EH (cell line): ENCODE measurements around the gene ZFP92.
A peak's percentile ranks its signal among the peaks of the same experiment; 100 is the strongest.
"Not testable (repeated sequence)": the region's sequence is repeated elsewhere in the genome, so short reads cannot be mapped to it uniquely, and the experiment has no call there.

Experiments
- DNase-seq: peaks from one replicate; pipeline ENCODE4 v3.0.0-alpha.2; 2015; ENCODE audit warnings: low read depth

Gene ZFP92

GRCh38 chrX:153386097-153386496, 25.2 kb upstream of the ZFP92 start:
- no peak for DNase-seq

DNA sequence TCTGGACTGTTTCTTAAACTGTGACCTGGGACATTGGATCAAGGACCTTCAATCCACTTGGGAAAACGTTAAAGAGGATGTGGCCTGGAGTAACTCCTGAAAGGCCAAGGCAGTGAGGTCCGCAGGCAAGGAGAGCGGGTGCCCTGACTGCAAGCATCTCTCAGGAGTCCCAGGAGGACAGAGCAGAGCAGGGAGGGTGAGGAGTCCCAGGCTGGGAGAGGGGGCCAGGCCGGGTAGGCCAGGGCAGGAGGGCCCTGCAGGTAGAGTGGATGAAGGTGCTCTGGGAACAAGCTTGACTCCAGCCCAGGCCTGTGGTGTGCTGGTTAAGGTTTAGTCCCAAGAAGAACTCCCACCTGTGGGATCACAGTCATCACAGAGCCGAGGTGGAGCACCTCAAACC, 23.9 kb upstream of the ZFP92 start:
- no peak for DNase-seq

DNA sequence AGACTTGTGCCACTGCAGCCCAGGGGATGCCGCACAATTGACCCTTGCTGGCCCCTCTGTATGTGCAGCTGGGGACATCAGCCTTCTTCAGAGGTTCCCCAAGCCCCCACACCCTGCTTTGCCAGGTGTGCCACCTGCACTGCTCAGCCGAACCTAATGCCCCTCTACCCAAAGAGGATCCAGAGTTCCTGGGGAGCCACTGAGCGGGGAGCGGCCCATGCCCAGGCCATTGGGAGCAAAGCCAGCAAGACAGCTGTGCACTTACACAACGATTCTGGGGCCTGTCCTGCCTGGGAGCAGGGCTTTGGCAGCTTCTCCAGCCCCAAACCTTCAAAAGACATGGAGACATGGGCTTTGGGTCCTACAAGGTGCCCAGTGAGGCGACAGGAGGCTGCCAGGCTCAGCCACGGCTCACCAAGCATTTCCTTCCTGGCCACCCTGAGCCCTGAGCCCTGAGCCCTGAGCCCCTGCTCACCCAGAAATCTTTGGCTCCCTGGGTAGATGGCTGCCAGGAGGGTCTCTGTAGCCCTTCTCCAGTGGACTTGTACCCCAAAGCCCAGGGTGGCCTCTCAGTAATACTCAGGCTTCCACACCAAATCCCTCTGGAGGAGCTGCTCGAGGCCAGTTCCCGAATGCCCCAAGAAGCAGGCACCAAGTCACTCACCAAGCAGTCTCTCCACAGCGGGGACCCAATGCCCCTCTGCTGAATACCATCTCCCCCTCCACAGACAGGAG, 23.1 kb upstream of the ZFP92 start:
- no peak for DNase-seq

DNA sequence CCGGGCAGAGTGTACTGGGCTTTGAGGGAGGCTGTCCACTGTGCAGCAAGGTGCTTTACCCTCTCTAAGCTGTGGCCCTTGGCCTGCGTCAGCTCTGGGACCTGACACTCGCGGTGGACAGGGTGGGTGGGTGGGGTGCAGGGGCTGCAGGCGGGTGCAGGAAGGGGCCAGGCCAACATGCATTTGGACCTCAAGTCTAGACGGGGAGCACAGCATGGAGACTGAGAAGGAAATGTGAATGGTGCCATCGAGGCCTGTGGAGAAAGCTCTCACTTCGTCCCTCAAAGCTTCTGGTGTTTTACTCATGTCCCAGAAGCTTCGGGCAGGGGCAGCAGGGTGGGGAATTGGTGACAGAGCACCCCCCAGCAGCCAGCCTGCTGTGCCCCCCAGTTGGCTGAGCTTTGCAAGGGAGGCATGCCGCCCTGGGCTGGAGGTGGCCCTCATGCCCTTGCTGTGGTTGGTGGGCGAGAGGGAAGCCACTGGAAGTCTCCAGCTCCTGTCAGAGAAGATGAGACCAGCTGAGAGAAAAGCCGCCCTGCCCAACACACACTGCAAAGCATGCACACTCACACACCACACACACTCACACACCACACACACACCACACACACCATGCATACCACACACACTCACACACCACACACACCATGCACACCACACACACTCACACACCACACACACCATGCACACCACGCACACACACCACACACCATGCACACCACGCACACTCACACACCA, 22.4 kb upstream of the ZFP92 start:
- DNase-seq, result no peak

- not testable (repeated sequence) for DNase-seq
Measured at GRCh38 chrX:153389460-153389768, 21.9 kb upstream of the ZFP92 start.

GRCh38 chrX:153392642-153393321, 18.5 kb upstream of the ZFP92 start:
- no peak for DNase-seq

- no peak for DNase-seq
Measured at GRCh38 chrX:153394612-153395011, 16.7 kb upstream of the ZFP92 start.

DNA sequence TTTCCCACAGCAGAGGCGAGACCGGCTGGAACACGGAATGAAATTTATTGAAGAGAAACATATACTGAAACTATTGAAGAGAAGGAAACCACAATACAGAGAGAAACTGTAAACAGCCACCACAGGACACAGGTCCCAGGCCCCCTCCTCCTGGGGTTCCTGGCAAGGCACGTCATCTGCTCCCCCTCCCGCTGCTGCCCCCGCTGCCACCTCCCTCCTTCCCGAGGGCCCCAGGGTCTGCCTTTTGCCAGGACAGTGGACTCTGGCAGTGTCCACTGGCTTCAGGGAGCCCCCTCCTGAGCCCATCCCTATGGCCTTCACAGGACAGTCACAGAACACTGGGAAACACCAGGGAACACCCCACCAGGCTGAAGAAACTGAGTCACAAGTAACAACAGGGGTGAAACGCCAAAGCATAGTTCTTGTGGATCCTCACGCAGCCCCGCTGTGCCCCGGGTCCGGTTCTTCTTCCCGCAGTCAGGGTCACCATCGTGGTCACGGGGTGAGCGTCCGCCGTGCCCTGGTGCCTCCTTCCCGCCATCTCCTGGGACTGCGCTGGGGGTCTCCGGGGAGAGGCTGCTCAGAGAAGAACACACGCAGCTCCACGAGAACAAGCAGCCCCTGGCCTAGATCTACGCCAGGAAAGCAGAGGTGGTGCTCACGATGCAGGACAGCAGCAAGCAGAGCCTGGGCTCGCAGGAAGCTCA, 15.5 kb upstream of the ZFP92 start:
- no peak for DNase-seq

DNA sequence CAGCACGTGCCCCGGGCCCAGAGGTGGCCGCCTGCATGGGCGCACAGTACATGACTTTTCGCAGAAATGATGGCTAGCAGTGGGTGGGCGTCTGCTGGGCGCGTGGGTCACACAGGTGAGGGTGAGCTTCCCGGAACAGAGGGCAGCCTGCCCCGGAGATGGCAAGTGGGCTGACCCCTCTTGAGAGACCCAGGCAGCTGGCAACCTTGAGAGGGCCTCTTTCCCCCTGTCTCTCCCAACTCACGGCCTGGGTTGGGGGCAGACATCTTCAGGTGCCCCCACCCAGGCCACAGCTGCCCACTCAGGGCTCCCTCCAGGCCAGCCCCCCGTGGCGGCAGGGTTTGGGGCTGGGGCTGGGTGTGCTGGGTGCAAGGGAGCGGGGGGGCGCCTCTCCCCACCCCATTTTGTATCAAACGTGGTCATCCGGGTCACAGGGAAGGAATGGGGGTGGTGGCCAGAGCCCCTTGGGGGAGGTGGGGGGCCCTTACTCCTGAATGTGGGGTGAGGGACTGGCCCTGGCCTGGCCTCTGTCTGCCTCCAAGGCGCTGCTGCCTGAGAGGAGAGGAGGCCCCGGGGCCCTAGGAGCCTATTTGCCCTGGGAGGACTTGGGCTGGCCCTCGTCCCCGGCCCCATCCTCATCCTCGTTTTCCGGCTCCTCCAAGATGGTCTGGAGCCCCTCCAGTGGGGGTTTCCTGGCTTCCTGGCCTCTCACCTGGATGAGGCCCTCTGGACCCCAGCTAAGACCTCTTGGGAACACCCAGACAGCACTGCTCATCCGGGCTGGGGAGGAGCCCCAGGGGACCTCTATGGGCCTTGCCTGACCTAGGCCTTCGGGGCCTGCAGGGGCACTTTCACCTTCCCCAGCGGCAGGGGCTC, 14.7 kb upstream of the ZFP92 start:
- DNase-seq, result no peak

- DNase-seq, result no peak
Measured at GRCh38 chrX:153397256-153397960, 13.9 kb upstream of the ZFP92 start.

DNA sequence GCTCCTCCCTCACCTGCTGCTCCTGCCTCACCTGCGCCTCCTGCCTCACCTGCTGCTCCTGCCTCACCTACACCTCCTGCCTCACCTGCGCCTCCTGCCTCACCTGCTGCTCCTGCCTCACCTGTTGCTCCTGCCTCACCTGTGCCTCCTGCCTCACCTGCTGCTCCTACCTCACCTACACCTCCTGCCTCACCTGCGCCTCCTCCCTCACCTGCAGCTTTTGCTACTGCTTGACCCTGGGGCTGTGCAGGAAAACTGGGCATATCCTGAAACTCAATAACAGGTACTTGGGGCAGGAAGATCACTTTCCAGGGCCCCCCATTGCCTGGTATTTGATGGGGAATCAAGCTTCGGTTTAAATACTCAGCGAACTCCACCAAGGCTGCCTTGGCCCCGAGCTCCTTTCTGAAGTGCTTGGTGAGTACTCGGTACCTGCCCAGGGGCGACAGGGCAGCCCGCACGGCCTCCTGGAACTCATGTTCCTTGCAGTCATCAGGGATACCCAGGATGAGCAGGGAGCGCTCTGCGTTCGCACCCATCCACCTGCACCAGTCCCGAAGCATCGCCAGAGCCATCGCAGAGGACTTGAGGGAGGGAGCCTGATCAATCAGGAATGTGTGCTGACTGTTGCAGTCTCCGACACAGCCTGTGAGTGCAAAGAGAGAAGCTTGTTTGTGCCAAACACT, 12.9 kb upstream of the ZFP92 start:
- no peak for DNase-seq

GRCh38 chrX:153400146-153401132, 10.8 kb upstream of the ZFP92 start:
- DNase-seq, result peak; percentile 25

DNA sequence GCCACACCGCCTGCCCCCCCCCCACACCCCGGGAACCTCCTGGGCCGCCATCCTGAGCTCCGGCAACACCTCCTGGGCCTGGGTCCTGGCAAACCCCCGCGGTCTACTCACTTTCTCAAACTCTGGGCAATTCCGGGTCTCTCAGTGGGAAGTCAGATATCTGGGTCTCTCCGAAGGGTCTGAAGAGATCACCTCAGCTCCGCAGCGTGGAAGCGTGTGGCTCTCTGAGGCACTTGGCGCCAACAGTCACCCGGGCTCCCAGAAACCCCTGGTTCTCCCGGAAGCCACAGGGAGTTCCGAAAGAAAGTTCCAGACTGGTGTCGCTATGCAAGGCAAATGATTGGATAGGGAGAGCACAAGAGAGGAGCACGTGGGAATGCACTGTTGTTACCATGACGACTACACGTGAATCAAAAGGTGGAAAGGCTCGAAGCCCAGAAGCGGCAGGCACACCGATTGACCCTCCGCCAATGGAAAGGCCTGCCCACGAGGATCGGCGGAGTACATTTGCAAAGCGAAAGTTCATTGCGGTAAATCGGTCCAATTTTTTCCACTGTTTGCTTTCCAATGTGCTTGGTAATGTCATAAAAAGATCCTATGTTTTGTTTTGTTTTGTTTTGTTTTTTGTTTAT, 10.0 kb upstream of the ZFP92 start, which contains the start of gene PNMA6E:
Gene PNMA6E (minus strand): TSS at position 218 of the 632 bp plus-strand sequence. CDS start 2,501 bp downstream, outside the sequence.
- no peak for DNase-seq

DNA sequence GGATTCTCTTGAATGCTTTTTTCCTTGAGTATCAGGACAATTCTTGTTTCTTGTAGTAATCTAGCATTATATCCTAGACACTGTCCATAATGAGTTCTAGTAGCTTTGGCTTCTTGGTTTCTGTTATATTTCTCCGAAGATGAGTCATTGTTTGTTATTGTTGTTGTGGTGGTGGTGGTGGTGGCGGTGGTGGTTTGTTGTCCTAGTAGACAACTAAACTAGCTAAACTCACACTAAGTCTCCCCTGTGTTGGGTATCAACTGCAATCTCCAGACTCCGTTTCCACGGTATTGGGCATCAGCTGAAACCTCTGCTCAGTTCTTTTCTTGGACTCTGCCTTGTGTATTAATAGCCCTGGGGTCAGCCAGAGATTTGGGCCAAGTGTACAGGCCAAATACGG, 6.9 kb upstream of the ZFP92 start:
- not testable (repeated sequence) for DNase-seq

DNA sequence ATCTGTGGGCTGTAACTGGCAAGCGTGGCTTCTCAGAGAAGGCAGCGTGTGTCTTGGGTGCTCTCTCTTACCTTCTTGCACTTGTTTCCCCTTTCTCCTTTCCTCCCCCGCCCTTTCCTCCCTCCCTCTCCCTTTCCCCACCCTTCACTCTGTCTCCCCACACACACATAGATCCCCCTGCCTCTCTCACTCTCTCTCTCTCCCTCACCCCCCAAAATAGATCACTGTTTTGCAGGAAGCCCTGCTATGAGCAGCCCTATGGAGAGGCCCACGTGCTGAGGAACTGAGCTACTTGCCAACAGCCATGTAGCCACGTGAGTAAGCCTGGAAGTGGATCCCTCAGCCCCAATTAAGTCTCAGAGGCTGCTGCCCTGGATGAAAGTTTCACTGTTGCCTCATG, 5.8 kb upstream of the ZFP92 start:
- DNase-seq, result no peak

DNA sequence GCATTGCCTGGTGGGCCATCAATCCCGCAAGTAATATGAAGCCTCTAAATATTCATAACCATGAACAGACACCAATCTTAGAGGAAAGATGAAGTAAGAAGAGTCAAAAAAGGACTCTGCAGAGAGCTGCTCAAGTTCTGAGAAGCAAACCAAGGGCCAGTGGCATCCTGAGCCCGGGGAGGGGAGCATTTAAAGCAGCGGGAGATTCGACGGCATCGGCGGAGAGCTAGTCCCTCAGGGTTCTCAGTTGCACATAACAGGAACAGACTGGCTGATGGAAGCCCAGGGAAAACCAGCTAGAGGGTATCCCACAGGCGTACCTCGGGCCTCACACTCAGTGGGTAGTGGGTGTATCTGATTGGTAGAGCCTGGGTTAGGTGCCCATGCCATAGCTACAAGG, 5.3 kb upstream of the ZFP92 start:
- no peak for DNase-seq

- DNase-seq, result no peak
Measured at GRCh38 chrX:153406903-153407302, 4.4 kb upstream of the ZFP92 start.

DNA sequence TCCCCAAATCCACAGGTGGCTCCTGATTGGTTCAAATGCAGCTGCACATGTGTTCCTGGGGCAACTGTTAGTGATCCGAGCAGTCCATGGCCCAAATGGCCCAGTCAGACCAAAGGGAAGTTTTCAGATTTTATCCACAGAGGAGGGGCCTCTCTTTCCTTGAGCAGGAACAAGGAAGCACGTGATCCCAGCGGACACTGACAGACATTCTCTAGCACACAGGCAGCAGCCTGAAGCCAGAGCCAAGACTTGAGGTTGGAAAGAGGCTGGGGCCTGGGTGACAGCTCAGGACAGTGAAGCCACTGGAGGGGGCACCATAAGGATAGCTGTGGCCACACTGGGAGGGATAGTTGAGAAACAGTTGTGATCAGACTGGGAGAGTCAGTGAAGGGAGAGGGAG, 3.5 kb upstream of the ZFP92 start:
- no peak for DNase-seq
